IMR-90 (cell line): ENCODE results near the gene UBE2O. TPM values are rescaled to one million over a fixed set of nuclear protein-coding genes. Genes with fewer than 3 reads are reported as not detected.

Source experiments
- ATAC-seq: fragments of 200-7000 bp; cut with Tn5 transposase; 2 replicates; pipeline ENCODE4 v1.9.1; 2020; ENCODE audit warnings: low read depth, mild to moderate bottlenecking, moderate library complexity
- BruUV-seq: library from RNA; stranded (reverse); fragments of 400-500 nt; replicated peaks from 2 replicates; lab custom pipeline; 2021; lab: Mats Ljungman, UMichigan
- CTCF ChIA-PET: fragments of 300-600 bp; formaldehyde crosslinking; extraction: SDS; loops from one replicate; lab custom pipeline; 2021; ENCODE audit warnings: antibody characterized with exemption; lab: Yijun Ruan, JAX
- POLR2A ChIA-PET: fragments of 300-600 bp; sonication (Branson Sonifier 250); formaldehyde crosslinking; loops from one replicate; lab custom pipeline; 2022; ENCODE audit warnings: antibody characterized with exemption; ENCODE audit not compliant: unreplicated experiment; lab: Charles Lee
- DNase-seq: peaks from one replicate; pipeline ENCODE4 v3.0.0; 2013
- H2AFZ ChIP-seq: replicated peaks from 2 replicates; pipeline ENCODE3; 2013; ENCODE audit warnings: low read length, mild to moderate bottlenecking; ENCODE audit not compliant: poor library complexity
- H2AK5ac ChIP-seq: 2 replicates; pipeline ENCODE4 v1.6.1; 2013; ENCODE audit warnings: low read depth, low read length, inconsistent platforms
- H2AK9ac ChIP-seq: replicated peaks from 2 replicates; pipeline ENCODE3; 2013; ENCODE audit warnings: mild to moderate bottlenecking, low read depth, low read length, moderate library complexity; ENCODE audit not compliant: poor library complexity
- H2BK120ac ChIP-seq: 2 replicates; pipeline ENCODE4 v1.6.1; 2013; ENCODE audit warnings: low read depth, low read length, inconsistent platforms
- H2BK15ac ChIP-seq: 3 replicates; pipeline ENCODE4 v1.6.1; 2013; ENCODE audit warnings: low read depth, low read length, inconsistent platforms
- H2BK20ac ChIP-seq: 2 replicates; pipeline ENCODE4 v1.6.1; 2013; ENCODE audit warnings: low read depth, mild to moderate bottlenecking, inconsistent platforms, low read length, moderate library complexity
- H2BK5ac ChIP-seq: 2 replicates; pipeline ENCODE4 v1.6.1; 2013; ENCODE audit warnings: mild to moderate bottlenecking, low read depth, low read length, inconsistent platforms; ENCODE audit not compliant: poor library complexity, severe bottlenecking
- H3K14ac ChIP-seq: replicated peaks from 2 replicates; pipeline ENCODE4 v1.6.1; 2013; ENCODE audit warnings: low read depth, low read length, inconsistent platforms
- H3K18ac ChIP-seq: 2 replicates; pipeline ENCODE4 v1.6.1; 2013; ENCODE audit warnings: low read depth, low read length, control low read depth
- H3K23ac ChIP-seq: 2 replicates; pipeline ENCODE4 v1.6.1; 2013; ENCODE audit warnings: low read depth, low read length, inconsistent platforms
- H3K27ac ChIP-seq: 2 replicates; pipeline ENCODE4 v1.5.1; 2013; ENCODE audit warnings: mild to moderate bottlenecking, control low read depth, low read length; ENCODE audit not compliant: insufficient read depth
- H3K27me3 ChIP-seq: 2 replicates; pipeline ENCODE4 v1.6.1; 2013; ENCODE audit warnings: low read length; ENCODE audit not compliant: control insufficient read depth, insufficient read depth
- H3K36me3 ChIP-seq: 2 replicates; pipeline ENCODE4 v1.6.1; 2013; ENCODE audit warnings: low read length, mixed read lengths; ENCODE audit not compliant: control insufficient read depth, insufficient read depth
- H3K4ac ChIP-seq: 2 replicates; pipeline ENCODE4 v1.6.1; 2013; ENCODE audit warnings: low read depth, low read length, inconsistent platforms
- H3K4me1 ChIP-seq: 2 replicates; pipeline ENCODE4 v1.6.1; 2013; ENCODE audit warnings: low read length, mixed read lengths; ENCODE audit not compliant: control insufficient read depth, insufficient read depth
- H3K4me2 ChIP-seq: 2 replicates; pipeline ENCODE4 v1.6.1; 2013; ENCODE audit warnings: low read depth, mild to moderate bottlenecking, control low read depth, low read length, moderate library complexity
- H3K4me3 ChIP-seq: 2 replicates; pipeline ENCODE4 v1.5.1; 2013; ENCODE audit warnings: low read depth, mild to moderate bottlenecking, control low read depth, low read length, moderate library complexity; ENCODE audit not compliant: insufficient read depth
- H3K56ac ChIP-seq: 2 replicates; pipeline ENCODE4 v1.6.1; 2013; ENCODE audit warnings: low read length, inconsistent platforms; ENCODE audit not compliant: insufficient read depth; ENCODE audit errors: extremely low read depth
- H3K79me1 ChIP-seq, 2 experiments: 2 replicates each; pipeline ENCODE4 v1.6.1; 2013; ENCODE audit warnings: low read length in 2 of 2, inconsistent platforms in 1 of 2, low read depth in 1 of 2
- H3K9ac ChIP-seq: 2 replicates; pipeline ENCODE4 v1.6.1; 2013; ENCODE audit warnings: low read depth, low read length, control low read depth
- H3K9me1 ChIP-seq: 2 replicates; pipeline ENCODE4 v1.6.1; 2013; ENCODE audit warnings: low read length, inconsistent platforms; ENCODE audit not compliant: insufficient read depth
- H3K9me3 ChIP-seq: 2 replicates; pipeline ENCODE4 v1.6.1; 2013; ENCODE audit warnings: low read length; ENCODE audit not compliant: control insufficient read depth, insufficient read depth
- H4K20me1 ChIP-seq: 2 replicates; pipeline ENCODE4 v1.6.1; 2013; ENCODE audit warnings: low read length, inconsistent platforms; ENCODE audit not compliant: insufficient read depth
- H4K5ac ChIP-seq: 2 replicates; pipeline ENCODE4 v1.6.1; 2013; ENCODE audit warnings: mild to moderate bottlenecking, low read depth, low read length, control low read depth
- H4K8ac ChIP-seq, 2 experiments: 2 replicates each; pipeline ENCODE4 v1.6.1; 2013; ENCODE audit warnings: low read depth in 2 of 2, low read length in 2 of 2, control low read depth in 1 of 2, inconsistent platforms in 1 of 2
- H4K91ac ChIP-seq: 2 replicates; pipeline ENCODE4 v1.6.1; 2013; ENCODE audit warnings: low read depth, low read length, inconsistent platforms; ENCODE audit not compliant: insufficient read depth
- BHLHE40 ChIP-seq: fragments of 150-350 bp; IDR thresholded peaks from 2 replicates; pipeline ENCODE4 v1.6.1; 2016; ENCODE audit warnings: mild to moderate bottlenecking, low read depth, low read length
- CHD1 ChIP-seq: IDR thresholded peaks from 2 replicates; pipeline ENCODE4 v1.6.1; 2012; ENCODE audit warnings: low read depth, low read length, improper control_type of control experiment
- CTCF ChIP-seq: conservative IDR thresholded peaks from 2 replicates; pipeline ENCODE4 v1.5.1; 2012; ENCODE audit warnings: mild to moderate bottlenecking, low read depth, low read length, improper control_type of control experiment
- FOS ChIP-seq: fragments of 150-350 bp; IDR thresholded peaks from 2 replicates; pipeline ENCODE4 v1.6.1; 2016; ENCODE audit warnings: low read depth, low read length
- MAFK ChIP-seq: IDR thresholded peaks from 2 replicates; pipeline ENCODE4 v1.6.1; 2012; ENCODE audit warnings: low read depth, low read length, improper control_type of control experiment
- MAZ ChIP-seq: IDR thresholded peaks from 2 replicates; pipeline ENCODE4 v1.6.1; 2012; ENCODE audit warnings: low read depth, mild to moderate bottlenecking, low read length, improper control_type of control experiment, moderate library complexity, borderline replicate concordance
- MXI1 ChIP-seq: IDR thresholded peaks from 2 replicates; pipeline ENCODE4 v1.6.1; 2012; ENCODE audit warnings: low read depth, mild to moderate bottlenecking, low read length, moderate library complexity, borderline replicate concordance
- NFE2L2 ChIP-seq: fragments of 150-350 bp; IDR thresholded peaks from 2 replicates; pipeline ENCODE4 v1.6.1; 2016; ENCODE audit warnings: low read depth, mild to moderate bottlenecking, low read length
- RAD21 ChIP-seq: IDR thresholded peaks from 2 replicates; pipeline ENCODE4 v1.6.1; 2012; ENCODE audit warnings: low read length, improper control_type of control experiment
- RFX5 ChIP-seq: IDR thresholded peaks from 2 replicates; pipeline ENCODE4 v1.8.0; 2012; ENCODE audit warnings: low read depth, mild to moderate bottlenecking, low read length, moderate library complexity
- USF2 ChIP-seq: fragments of 150-350 bp; IDR thresholded peaks from 2 replicates; pipeline ENCODE4 v1.6.1; 2017; ENCODE audit warnings: mild to moderate bottlenecking, antibody characterized with exemption, low read length, low read depth
- WGBS, 2 experiments: methylation state at CpG; one replicate each; pipeline versions ENCODE4 v1.1.5 to v1.1.7; 2013; ENCODE audit warnings: missing lambda C conversion rate in 2 of 2; ENCODE audit not compliant: insufficient read length in 1 of 2; ENCODE audit errors: extremely low coverage in 2 of 2; 5-methylcytosine and 5-hydroxymethylcytosine counted together
- dilution Hi-C: fragments of 300-500 bp; cut with HindIII; formaldehyde crosslinking; loops from one replicate; pipeline ENCODE4 v1.14.3; 2018; ENCODE audit warnings: low sequenced_read_pairs; ENCODE audit not compliant: unreplicated experiment
- in situ Hi-C: fragments of 300-500 bp; cut with MboI; formaldehyde crosslinking; loops from 3 replicates; pipeline ENCODE4 v1.14.3; 2019; ENCODE audit warnings: low sequenced_read_pairs, inconsistent platforms, mixed read lengths
- intact Hi-C: fragments of 100-400 bp; cut with micrococcal nuclease; formaldehyde crosslinking; loops from 2 replicates; pipeline ENCODE4 v1.10.0; 2022
- polyA plus RNA-seq, 3 experiments: library from polyadenylated mRNA; depleted of rRNA; stranded (reverse); fragments of >200 nt; gene quantifications; 2 replicates each; pipeline ENCODE4 v1.2.3, GENCODE V29; 2012; ENCODE audit warnings: low replicate concordance in 1 of 3
- total RNA-seq: library from RNA; depleted of rRNA; stranded (reverse); fragments of >200 nt; gene quantifications from 2 replicates; pipeline ENCODE4 v1.2.3, GENCODE V29; 2012
- TF ChIP-seq, protein P1 (sequence below): fragments of 150-350 bp; IDR thresholded peaks from 2 replicates; pipeline ENCODE4 v1.6.1; 2016; ENCODE audit warnings: low read depth, mild to moderate bottlenecking, low read length, moderate library complexity, borderline replicate concordance

Gene UBE2O
- total and polyA plus RNA-seq, 2 of the 4 experiments (the other 2 are of a cell fraction), result 17.6 TPM

GRCh38 chr17:76385892-76386786 lies 66.8 kb downstream of the UBE2O start:
- Histone ChIP-seq H3K4me1 (peaks cover 13% of the 10 kb centered on the region), H3K79me1 (peaks cover 14 to 63% of the 10 kb centered on the region in 2 experiments; a peak in 3 of 4 replicates), H3K4me2 (peak overlapping the region; percentile 96), H2BK20ac (no peak overlapping the region), H4K8ac (peak overlapping the region; percentile 31 to 53; a peak in 3 of 4 replicates), H2AK9ac (peak overlapping the region; percentile 96), H4K91ac (peak overlapping the region; percentile 56), H2AK5ac (peak overlapping the region; percentile 91), H2BK15ac (no peak overlapping the region), H3K9ac (peak overlapping the region; percentile 65), H3K27me3 (no peaks in the 10 kb centered on the region), H2BK120ac (no peak overlapping the region; the same call in 1 of the 2 replicates), H3K36me3 (peaks cover 19% of the 10 kb centered on the region), H3K27ac (peak overlapping the region; percentile 95; the same call in 1 of the 2 replicates), H2AFZ (peak overlapping the region; percentile 89), H3K4ac (peak overlapping the region; percentile 46; the same call in 1 of the 2 replicates), H3K23ac (peak overlapping the region; percentile 70), H3K9me1 (0 out of 2 replicates have a peak, but pooled peaks cover 4% of the 10 kb centered on the region), H3K9me3 (no peaks in the 10 kb centered on the region), H3K4me3 (peak overlapping the region; percentile 80), H4K5ac (peak overlapping the region; percentile 39), H3K14ac (peak overlapping the region; percentile 60), H3K18ac (no peak overlapping the region; the same call in 1 of the 2 replicates), H3K56ac (peak overlapping the region; percentile 50), H2BK5ac (peak overlapping the region; percentile 61), H4K20me1 (peaks cover 38% of the 10 kb centered on the region)
- intact Hi-C loops, result loop anchor here (1.0 to 2.0 kb wide), 2 partner anchors 15 to 32 kb away; no protein-coding TSS in a partner anchor
- ATAC-seq (peak; percentile 41), DNase-seq (peak; percentile 78)
- BruUV-seq, result no TSS peak
- CTCF ChIA-PET, result interaction anchor here (0.6 to 1.4 kb wide), 12 partner anchors 12 to 166 kb away, joined by 3 to 7 read pairs (median 4); partner anchors contain the start of gene PRPSAP1
- in situ Hi-C loops, result no loop called here
- dilution Hi-C loops, result no loop called here
- WGBS, 2 experiments, result 31% methylated on average over 41 of the region's 52 CpGs; no CpG with 5 or more reads in 1 of the 2 experiments
- POLR2A ChIA-PET, result interaction anchor here (0.6 kb wide), 1 partner anchor 270 kb away, joined by 4 read pairs; no protein-coding TSS in a partner anchor
- TF ChIP-seq CHD1 (no peak; the same call in 1 of the 2 replicates), BHLHE40 (peak; percentile 83), NFE2L2 (no peak), MAFK (no peak), MXI1 (peak; percentile 51; the same call in 1 of the 2 replicates), RAD21 (peak; percentile 58), RFX5 (no peak), USF2 (peak; percentile 72; the same call in 1 of the 2 replicates), MAZ (peak; percentile 50; the same call in 1 of the 2 replicates), FOS (no peak), CTCF (peak; percentile 79)
- TF ChIP-seq, protein P1, sequence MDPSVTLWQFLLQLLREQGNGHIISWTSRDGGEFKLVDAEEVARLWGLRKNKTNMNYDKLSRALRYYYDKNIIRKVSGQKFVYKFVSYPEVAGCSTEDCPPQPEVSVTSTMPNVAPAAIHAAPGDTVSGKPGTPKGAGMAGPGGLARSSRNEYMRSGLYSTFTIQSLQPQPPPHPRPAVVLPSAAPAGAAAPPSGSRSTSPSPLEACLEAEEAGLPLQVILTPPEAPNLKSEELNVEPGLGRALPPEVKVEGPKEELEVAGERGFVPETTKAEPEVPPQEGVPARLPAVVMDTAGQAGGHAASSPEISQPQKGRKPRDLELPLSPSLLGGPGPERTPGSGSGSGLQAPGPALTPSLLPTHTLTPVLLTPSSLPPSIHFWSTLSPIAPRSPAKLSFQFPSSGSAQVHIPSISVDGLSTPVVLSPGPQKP, result no peak
